Measurements from ENCODE around the gene CIRBP.

Gene CIRBP

GRCh38 chr19:1282588-1283206 lies 13.6 kb downstream of the CIRBP start:
- DNase-seq = no peak

- DNase-seq = no peak
Measured at GRCh38 chr19:1283207-1283916, 14.2 kb downstream of the CIRBP start.

GRCh38 chr19:1283917-1284292 lies 14.8 kb downstream of the CIRBP start:
- no peak for DNase-seq

DNA sequence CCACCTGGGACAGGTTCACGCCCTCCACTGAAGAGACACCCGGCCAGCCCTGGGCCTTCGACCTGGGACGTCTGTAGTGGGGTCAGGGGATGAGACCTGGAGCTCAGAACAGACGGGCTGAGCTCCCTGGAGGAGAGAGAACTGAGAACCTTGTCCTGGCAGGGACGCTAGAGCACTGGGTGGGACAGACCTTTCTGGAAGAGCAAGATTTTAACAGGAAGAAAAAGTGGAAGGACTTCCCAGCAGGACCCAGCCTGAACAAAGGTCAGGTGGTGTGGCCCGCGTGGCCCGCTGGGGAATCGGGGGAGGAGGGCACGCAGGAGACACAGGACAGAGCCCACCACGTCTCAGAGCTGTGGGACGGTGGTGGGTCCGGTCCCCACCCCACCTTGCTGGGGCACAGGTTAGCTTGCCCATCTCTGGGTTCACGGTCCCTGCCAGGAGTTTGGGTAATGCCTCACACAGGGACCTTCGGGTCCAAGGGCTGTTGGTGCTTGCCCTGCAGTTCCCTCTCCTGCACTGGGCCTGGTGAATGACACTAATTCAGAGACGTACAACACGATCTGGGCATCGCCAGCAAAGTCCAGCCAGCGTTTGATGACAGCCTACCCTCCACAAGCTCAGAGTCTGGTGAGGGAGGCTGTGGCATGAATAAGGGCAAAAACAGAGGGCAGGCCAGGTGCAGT lies 15.3 kb downstream of the CIRBP start:
- no peak for DNase-seq

DNA sequence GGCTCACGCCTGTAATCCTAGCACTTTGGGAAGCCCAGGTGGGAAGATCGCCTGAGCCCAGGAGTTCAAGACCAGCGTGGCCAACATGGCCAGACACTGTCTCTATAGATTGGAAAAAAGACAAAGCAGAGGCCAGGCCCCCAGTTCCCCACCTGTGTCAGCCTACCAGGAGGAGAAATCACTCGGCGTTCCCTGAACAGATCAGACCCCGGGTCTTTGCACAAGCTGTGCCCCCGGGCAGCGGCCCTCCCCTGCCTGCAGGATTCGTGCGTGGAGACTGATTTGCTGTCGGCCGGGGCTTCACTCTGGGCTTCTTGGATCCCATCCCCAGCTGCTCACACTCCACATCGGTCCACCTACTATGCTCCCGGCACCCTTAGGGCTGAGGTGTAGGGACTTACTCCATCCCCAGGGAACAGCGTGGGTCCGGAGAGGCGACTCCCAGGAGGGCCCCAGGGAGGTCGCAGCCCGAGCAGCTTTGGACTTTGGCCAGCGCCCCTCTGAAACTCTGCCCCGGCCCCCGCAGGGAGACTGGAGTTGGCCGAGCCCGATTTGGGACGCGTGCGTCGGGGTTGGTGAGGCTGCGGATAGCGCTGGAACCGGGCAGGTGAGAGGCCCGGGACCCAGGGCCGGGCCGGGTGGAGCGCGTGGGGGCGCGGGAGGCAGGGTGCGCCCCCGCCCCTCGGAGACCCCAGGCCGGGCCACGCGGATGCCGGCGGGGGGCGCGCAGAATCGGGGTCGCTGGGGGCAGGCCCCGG lies 16.0 kb downstream of the CIRBP start:
- DNase-seq = no peak

GRCh38 chr19:1285737-1286360 lies 16.7 kb downstream of the CIRBP start, which contains the start of gene EFNA2:
Gene EFNA2 (plus strand): TSS chr19:1285873. CDS start chr19:1286169, 296 bp downstream.
- no peak for DNase-seq

- no peak for DNase-seq
Measured at GRCh38 chr19:1286487-1287353, 17.6 kb downstream of the CIRBP start.

- no peak for DNase-seq
Measured at GRCh38 chr19:1287354-1288225, 18.5 kb downstream of the CIRBP start.

DNA sequence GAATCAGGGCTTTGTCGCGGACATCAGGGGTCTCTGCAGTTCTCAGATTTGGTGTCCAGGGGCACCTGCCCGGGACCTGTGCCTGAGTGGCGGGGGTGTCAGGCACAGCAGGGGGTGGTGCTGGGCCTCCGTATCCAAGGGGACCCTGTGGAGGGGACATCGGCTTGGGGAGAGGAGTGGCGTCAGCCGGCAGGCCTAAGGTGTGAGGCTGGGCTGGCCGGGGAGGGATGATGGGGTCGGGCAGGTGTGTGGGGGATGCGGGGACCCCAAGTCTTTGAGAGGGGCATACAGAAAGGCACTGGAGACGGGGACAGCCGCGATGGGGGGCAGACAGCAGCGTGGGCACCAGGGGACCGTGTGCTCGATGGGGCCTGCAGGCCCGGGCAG lies 19.1 kb downstream of the CIRBP start:
- DNase-seq = no peak

- no peak for DNase-seq
Measured at GRCh38 chr19:1288833-1289685, 19.9 kb downstream of the CIRBP start.

GRCh38 chr19:1289686-1290025 lies 20.5 kb downstream of the CIRBP start:
- no peak for DNase-seq

GRCh38 chr19:1290196-1290702 lies 21.1 kb downstream of the CIRBP start:
- no peak for DNase-seq

GRCh38 chr19:1290703-1291651 lies 21.8 kb downstream of the CIRBP start:
- DNase-seq = no peak

DNA sequence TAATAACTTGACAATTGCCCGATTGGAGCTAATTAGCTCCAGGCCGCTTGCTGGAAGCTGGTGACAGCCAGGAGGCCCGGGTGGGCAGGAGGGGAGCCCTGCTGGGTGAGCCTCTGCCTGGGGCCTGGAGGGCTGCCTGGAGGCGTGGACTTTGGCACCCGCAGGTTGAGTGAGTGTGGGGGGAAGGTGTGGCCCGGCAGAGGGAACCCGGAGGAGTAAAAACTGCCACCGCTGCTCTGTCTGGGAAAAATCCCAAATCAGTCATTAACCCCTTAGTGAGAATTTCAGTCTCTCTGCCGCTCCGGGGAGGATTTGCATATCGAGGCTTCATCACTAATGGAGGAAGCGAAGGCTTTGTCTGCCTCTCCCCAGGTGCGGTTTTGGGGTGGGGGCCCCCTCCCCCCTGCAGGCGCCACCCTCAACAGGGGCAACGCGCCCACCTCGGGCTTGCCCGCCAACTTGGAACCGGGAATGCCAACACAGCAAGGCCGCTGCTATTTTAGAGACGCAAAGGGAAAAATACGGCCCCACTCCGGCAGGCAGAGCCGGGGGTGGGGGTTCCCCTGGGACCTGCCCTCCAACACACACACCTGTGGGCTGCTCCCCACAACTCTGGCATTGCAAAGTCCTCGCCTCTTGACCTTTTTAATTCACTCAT lies 22.8 kb downstream of the CIRBP start:
- DNase-seq = no peak

DNA sequence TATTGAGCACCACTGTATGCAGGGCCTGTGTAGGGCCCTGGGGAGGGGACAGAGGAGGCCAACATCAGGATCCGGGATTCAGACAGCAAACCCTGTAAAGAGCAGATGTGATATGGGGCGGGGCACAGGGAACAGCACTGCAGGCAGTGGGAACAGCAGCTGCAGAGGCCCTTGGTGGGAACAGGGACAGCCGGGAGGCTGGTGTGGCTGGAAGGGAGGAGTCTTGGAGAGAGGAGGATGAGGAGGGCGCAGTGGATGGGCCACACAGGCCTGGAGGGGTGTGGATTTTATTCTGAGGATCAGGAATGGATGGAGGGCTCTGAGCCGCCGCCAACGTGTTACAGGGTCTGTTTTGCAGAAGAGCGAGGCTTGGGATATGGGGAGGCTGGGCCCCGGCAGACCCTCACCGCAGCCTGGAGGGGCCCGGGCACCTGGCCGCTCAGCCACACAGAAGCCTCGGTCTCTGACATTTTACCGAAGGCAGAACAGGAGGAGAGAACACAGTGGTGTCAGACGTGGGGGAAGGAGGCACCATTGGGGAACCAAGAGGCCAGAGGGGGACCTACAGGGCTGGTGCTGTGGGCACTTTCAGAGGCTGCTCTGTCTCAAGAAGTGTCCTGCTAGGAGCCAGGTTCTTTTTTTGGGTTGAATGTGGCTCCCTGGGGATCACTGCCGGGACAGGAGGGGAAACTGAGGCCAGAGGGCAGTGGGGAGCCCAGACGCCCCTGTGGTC lies 23.5 kb downstream of the CIRBP start:
- DNase-seq = no peak

GRCh38 chr19:1293782-1294604 lies 24.9 kb downstream of the CIRBP start:
- DNase-seq = no peak

Measured in CD4-positive, alpha-beta T cell treated with Interleukin-4 for 4 hours (primary cell).